HG02759 (cell line): ENCODE measurements around the gene SMCHD1.
"Not testable (repeated sequence)": the region's sequence is repeated elsewhere in the genome, so short reads cannot be mapped to it uniquely, and the experiment has no call there.

Experiments
- ATAC-seq: cut with Tn5 transposase; IDR thresholded peaks from one replicate; pipeline ENCODE4 v1.9.1; 2021; ENCODE audit warnings: mild to moderate bottlenecking, moderate library complexity; ENCODE audit not compliant: unreplicated experiment

Gene SMCHD1

DNA sequence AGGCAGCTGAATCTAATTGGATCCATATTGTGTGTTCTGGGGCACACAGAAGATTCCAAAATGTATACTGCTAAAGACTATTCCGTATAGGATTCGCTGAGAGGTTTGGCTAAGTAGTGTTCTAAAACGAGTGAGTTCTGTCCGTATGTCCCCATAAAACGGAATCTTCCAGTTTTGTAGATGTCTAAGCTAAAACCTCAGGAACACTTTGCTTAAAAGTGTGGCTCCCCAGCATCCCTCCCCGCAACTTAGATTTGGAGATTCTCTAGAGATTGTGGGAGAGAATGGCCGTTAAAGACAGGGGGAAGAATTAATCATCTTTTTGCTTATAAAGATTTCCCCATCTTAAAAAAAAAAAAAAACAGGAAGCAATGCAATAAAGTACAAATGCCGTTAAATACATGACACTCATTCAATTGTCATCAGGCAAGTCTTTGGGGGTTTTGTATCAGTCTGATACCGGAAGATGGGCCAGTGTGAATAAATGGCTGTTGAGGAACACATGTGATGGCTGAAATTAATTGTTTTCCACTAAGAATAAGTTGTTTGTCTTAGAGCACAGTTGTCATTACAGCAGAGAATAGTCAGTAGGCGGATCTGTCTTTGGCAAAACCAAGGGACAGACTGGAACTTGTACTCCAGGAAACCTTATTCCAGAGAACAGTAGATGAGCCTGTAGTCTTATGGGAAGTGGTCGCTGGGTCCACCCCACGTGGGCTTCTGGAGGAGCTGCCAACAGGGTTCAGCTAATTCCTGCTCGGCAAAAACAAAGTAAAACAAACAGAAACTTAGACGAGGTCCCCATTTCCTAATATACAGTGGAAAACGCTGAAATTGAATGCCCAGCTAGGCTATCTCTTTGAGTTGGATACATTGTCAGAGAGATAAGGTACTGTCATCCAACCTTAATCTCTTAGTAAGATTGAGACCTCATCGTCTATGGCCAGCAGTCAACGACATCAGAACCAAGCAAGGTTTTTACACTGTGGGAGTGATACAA, 193.0 kb downstream of the SMCHD1 start:
- ATAC-seq = no peak

DNA sequence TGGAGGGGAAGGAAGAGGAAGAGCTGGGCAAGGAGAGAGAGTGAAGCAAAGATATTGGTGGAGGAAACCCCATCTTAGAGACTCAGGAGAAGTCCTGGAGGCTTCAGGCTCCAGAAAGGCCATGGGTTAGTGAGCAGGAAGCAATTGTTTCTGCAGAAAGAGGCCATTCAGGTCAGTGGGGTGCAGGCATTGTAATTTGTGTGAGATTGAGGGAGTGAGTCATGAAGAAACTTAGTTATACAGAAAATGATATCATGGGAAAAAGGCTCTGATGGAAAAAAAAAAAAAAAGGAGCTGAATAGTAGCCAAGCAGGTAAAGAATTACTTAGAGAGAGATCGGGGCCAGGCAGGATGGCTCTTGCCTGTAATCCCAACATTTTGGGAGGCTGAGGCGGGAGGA, 195.3 kb downstream of the SMCHD1 start:
- ATAC-seq = no peak

DNA sequence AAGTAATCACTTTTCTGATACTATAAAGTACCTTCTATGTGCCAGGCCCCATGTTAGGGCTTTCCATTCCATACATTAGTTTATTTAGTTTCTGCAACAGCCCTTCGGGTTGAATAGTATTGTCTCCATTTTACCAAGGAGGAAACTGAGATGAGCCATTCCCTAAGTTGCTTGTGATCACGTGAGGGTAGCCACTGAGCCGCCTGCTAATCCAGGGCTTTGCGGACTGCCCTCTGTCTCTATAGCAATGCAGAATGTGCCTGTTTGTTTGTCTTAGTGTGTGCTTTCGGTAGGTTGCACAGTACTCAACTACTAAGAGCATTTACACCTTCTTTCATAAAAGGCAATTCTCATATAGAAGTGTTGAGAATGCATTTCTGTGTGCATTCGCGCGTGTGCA, 196.2 kb downstream of the SMCHD1 start:
- no peak for ATAC-seq

DNA sequence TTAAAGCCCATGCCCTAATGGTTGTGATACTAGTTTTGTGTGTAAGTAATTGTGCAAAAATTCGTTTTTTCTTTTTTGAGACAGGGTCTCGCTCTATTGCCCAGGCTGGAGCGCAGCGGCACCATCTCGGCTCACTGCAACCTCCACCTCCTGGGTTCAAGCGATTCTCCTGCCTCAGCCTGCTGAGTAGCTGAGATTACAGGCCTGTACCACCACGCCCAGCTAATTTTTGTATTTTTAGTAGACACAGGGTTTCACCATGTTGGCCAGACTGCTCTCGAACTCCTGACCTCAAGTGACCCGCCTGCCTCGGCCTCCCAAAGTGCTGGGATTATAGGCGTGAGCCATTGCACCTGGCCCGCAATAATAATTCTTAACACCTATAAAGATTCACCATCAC, 196.9 kb downstream of the SMCHD1 start:
- ATAC-seq = not testable (repeated sequence)

DNA sequence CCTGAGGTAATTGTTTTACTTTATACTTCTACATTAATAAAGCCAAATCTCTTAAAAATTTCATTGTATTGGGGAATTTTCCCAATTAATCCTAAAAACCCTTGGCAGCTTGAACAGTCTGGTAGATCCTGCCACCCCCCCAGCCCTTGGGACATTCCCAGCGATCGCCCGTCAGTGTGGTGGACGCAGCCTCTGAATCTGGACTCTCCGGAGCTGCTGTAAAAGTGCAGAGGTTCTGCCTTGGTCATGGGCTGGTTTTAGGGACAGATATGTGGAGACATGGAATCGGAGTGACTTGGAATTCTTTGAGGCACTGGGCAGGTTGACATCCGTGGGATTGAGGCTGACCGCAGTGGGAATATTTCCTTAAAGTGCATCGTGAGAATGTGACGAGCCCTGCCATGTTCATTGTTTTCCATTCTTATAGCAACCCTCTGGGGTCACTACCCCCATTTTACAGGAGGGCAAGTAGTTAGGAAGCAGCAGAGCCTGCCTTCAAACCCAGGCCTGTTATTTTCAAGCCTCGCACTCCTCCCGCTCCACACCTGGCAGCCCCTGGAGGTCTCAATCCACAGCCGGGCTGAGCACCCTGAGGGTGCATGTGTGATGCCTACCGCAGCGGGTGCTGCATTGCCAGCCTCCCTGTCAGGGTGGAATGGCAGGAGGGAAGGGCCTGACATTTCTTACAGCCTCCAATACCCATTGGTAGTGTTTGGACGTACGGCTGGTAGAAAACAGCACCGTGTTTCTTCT, 197.8 kb downstream of the SMCHD1 start:
- ATAC-seq = no peak

DNA sequence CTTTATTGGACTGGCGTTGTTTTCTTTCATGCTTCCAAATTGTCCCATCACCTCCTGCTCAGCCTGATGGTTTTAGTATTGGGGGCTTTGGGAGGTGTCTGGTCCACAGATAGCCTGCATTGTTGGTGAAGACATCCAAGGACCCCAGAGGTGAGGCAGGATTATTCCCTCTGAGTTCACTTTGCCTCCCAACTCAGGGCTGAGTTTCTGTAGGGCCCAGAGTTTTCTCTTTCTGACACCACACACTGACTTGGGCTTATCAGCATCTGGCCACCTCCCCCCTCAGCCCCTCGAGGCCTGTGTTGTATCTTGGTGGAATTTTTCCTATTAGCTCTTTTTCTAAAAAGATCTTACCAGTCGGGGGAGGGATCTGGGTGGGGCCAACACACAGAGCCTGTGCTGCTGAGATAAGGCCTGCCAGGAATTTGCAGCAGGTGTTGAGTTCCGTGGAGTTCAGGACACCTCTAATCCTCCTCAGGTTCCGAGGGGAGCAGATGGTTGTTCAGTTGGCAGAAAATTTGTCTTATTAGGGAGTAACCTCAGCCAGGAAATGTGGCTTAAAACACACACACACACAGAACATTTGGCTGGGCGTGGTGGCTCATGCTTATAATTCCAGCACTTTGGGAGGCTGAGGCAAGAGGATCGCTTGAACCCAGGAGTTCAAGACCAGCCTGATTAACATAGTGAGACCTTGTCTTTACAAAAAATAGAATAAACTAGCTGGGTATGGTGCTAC, 198.6 kb downstream of the SMCHD1 start:
- no peak for ATAC-seq
